Body of pancreas (tissue), 4 donors: ENCODE measurements around the gene KCTD19. TPM values are rescaled to one million over a fixed set of nuclear protein-coding genes. Genes with fewer than 3 reads are reported as not detected.

Experiments
- ATAC-seq: fragments of 150-250 bp; one replicate; pipeline ENCODE4 v1.9.1; 2016
- DNase-seq, 4 donors: peaks; one replicate each; pipeline ENCODE4 v3.0.0-alpha.2; 2019
- H3K27ac ChIP-seq, 4 donors: fragments of 200-600 bp; sonication (generic); 1 replicate in 3 of 4; 2 replicates in 1 of 4; pipeline versions ENCODE4 v1.5.1 to v1.6.1; 2016 to 2019; ENCODE audit warnings: mild to moderate bottlenecking in 1 of 4, mixed read lengths in 1 of 4, moderate library complexity in 1 of 4
- H3K27me3 ChIP-seq, 2 donors: fragments of 200-600 bp; sonication (generic); one replicate each; pipeline ENCODE4 v1.6.0; 2016; ENCODE audit warnings: mild to moderate bottlenecking in 1 of 2
- H3K36me3 ChIP-seq, 2 donors: fragments of 200-600 bp; sonication (generic); replicated peaks in 1 of 2; 2 replicates each; pipeline ENCODE4 v1.5.1; 2016; ENCODE audit warnings: low read depth in 2 of 2; ENCODE audit not compliant: insufficient read depth in 1 of 2
- H3K4me1 ChIP-seq: fragments of 200-600 bp; sonication (generic); one replicate; pipeline ENCODE4 v1.6.0; 2016
- H3K4me3 ChIP-seq, 2 donors: fragments of 200-600 bp; sonication (generic); 1 replicate in 1 of 2; 2 replicates in 1 of 2; pipeline ENCODE4 v1.5.1; 2016 to 2019
- H3K9me3 ChIP-seq, 3 donors: fragments of 200-600 bp; sonication (generic); 1 replicate in 2 of 3; 2 replicates in 1 of 3; pipeline ENCODE4 v1.5.1; 2016
- CTCF ChIP-seq, 7 experiments: fragments of 450-650 bp in 4 of 7; fragments of 200-600 bp in 3 of 7; sonication (generic) in 3 of 7; IDR thresholded peaks; one replicate each; pipeline ENCODE4 v1.5.1; 2016 to 2019; ENCODE audit warnings: antibody characterized with exemption in 7 of 7
- POLR2A ChIP-seq, 3 donors: fragments of 450-650 bp; IDR thresholded peaks; one replicate each; pipeline ENCODE4 v1.6.1; 2016; ENCODE audit warnings: antibody characterized with exemption in 3 of 3, mild to moderate bottlenecking in 2 of 3
- WGBS, 2 donors: methylation state at CpG; one replicate each; pipeline ENCODE4 v1.1.5; 2017; 5-methylcytosine and 5-hydroxymethylcytosine counted together
- intact Hi-C: fragments of 100-400 bp; cut with DNase I; formaldehyde crosslinking; loops from one replicate; pipeline ENCODE4 v1.15.1; 2023
- total RNA-seq, 2 donors: library from RNA; depleted of rRNA; stranded (reverse); fragments of >200 nt; gene quantifications; one replicate each; pipeline ENCODE4 v1.1.0, GENCODE V29; 2016

The KCTD19 gene
- total RNA-seq, 2 donors from 2014 or later: under 0.01 TPM; not detected in 1

- TF ChIP-seq CTCF (IDR thresholded peaks at IDR 0.05): no peak
- no peak for TF ChIP-seq POLR2A (IDR thresholded peaks at IDR 0.05)
- Histone ChIP-seq H3K27ac (no peak overlapping the region), H3K4me1 (no peaks in the 10 kb centered on the region), H3K27me3 (no peaks in the 10 kb centered on the region), H3K9me3 (no peaks in the 10 kb centered on the region), H3K4me3 (no peak overlapping the region), H3K36me3 (no peaks in the 10 kb centered on the region)
- intact Hi-C loops: no loop called here
- ATAC-seq (no peak), DNase-seq (no peak)
- WGBS, 2 donors: 47 to 49% methylated on average over 2 of the region's 2 CpGs
Observed at GRCh38 chr16:67339453-67339852, 12.9 kb upstream of the KCTD19 start.

- ATAC-seq (no peak), DNase-seq (no peak)
- intact Hi-C loops: no loop called here
- no peaks in the 10 kb centered on the region for H3K36me3 ChIP-seq
- H3K4me1 ChIP-seq: no peaks in the 10 kb centered on the region
- H3K9me3 ChIP-seq: no peaks in the 10 kb centered on the region
- TF ChIP-seq POLR2A (IDR thresholded peaks at IDR 0.05): no peak
- TF ChIP-seq CTCF (IDR thresholded peaks at IDR 0.05): no peak
- no peak overlapping the region for H3K27ac ChIP-seq
- no peak overlapping the region for H3K4me3 ChIP-seq
- no peaks in the 10 kb centered on the region for H3K27me3 ChIP-seq
- WGBS, 2 donors: 88 to 94% methylated on average over 1 of the region's 1 CpG
Observed at GRCh38 chr16:67336648-67337047, 10.1 kb upstream of the KCTD19 start.

- H3K27me3 ChIP-seq: no peaks in the 10 kb centered on the region
- no peak for DNase-seq
- intact Hi-C loops: no loop called here
- no peak for TF ChIP-seq CTCF (IDR thresholded peaks at IDR 0.05)
- TF ChIP-seq POLR2A (IDR thresholded peaks at IDR 0.05): no peak
- H3K9me3 ChIP-seq: no peaks in the 10 kb centered on the region
- no peak overlapping the region for H3K27ac ChIP-seq
- 58 to 67% methylated on average over 1 of the region's 1 CpG for WGBS, 2 donors
- ATAC-seq: no peak
- H3K36me3 ChIP-seq: no peaks in the 10 kb centered on the region
- no peak overlapping the region for H3K4me3 ChIP-seq
- no peaks in the 10 kb centered on the region for H3K4me1 ChIP-seq
Observed at GRCh38 chr16:67336116-67336515, 9.6 kb upstream of the KCTD19 start.

- TF ChIP-seq CTCF (IDR thresholded peaks at IDR 0.05): no peak
- no peak for TF ChIP-seq POLR2A (IDR thresholded peaks at IDR 0.05)
- no peak overlapping the region for H3K27ac ChIP-seq
- ATAC-seq: no peak
- H3K36me3 ChIP-seq: no peaks in the 10 kb centered on the region
- H3K9me3 ChIP-seq: no peaks in the 10 kb centered on the region
- H3K4me1 ChIP-seq: no peaks in the 10 kb centered on the region
- no peak overlapping the region for H3K4me3 ChIP-seq
- no peaks in the 10 kb centered on the region for H3K27me3 ChIP-seq
- no peak for DNase-seq
- intact Hi-C loops: no loop called here
- 64 to 76% methylated on average over 2 of the region's 2 CpGs for WGBS, 2 donors
Observed at GRCh38 chr16:67333315-67333714, 6.8 kb upstream of the KCTD19 start.

GRCh38 chr16:67329901-67330300 lies 3.4 kb upstream of the KCTD19 start:
- Histone ChIP-seq H3K9me3 (no peaks in the 10 kb centered on the region), H3K4me1 (peaks cover 7% of the 10 kb centered on the region), H3K4me3 (no peak overlapping the region), H3K27ac (no peak overlapping the region), H3K27me3 (no peaks in the 10 kb centered on the region), H3K36me3 (no peaks in the 10 kb centered on the region)
- ATAC-seq (no peak), DNase-seq (no peak)
- intact Hi-C loops: no loop called here
- no peak for TF ChIP-seq POLR2A (IDR thresholded peaks at IDR 0.05)
- no peak for TF ChIP-seq CTCF (IDR thresholded peaks at IDR 0.05)
- 40 to 46% methylated on average over 5 of the region's 5 CpGs for WGBS, 2 donors
